ENCODE measurements around the gene TEKT2.

Gene TEKT2

GRCh38 chr1:36055706-36056105, 28.2 kb upstream of the TEKT2 start:
- TF ChIP-seq CTCF (IDR thresholded peaks at IDR 0.05; ENCODE audit: control extremely low read depth, extremely low read depth, low read depth, missing control alignments), result no peak
- POLR2A ChIA-PET, result no interaction called here
- no peak for DNase-seq (ENCODE audit: extremely low spot score)
- CTCF ChIA-PET, result no interaction called here

GRCh38 chr1:36062315-36062714, 21.6 kb upstream of the TEKT2 start:
- no peak for TF ChIP-seq CTCF (IDR thresholded peaks at IDR 0.05; ENCODE audit: control extremely low read depth, extremely low read depth, low read depth, missing control alignments)
- no peak for DNase-seq (ENCODE audit: extremely low spot score)
- ChIA-PET POLR2A (no interaction called here), CTCF (interaction anchor here (1.3 kb wide), 1 partner anchor 37 kb away, joined by 3 read pairs; no protein-coding TSS in a partner anchor)

DNA sequence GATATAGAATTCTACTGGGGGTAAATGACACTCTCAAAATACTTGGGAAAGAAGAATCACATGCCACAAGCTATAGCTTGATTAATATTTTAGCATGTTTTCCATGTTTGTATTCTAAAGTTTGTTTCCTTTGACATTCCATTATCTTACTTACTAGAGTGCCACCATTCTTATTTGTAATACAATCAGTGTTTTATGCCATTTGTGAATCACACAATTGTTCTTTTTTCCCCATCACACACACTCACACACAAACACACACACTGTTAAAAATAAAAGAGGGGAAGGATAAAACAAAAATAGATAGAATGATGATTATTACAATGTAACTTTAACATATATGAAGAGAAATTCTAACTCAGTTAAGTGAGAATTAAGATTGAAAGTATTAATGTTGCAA, 16.0 kb upstream of the TEKT2 start:
- CTCF ChIA-PET, result interaction anchor here (1.4 kb wide), 2 partner anchors 19 to 218 kb away, joined by 3 to 4 read pairs; no protein-coding TSS in a partner anchor
- no peak for DNase-seq (ENCODE audit: extremely low spot score)
- no peak for TF ChIP-seq CTCF (IDR thresholded peaks at IDR 0.05; ENCODE audit: control extremely low read depth, extremely low read depth, low read depth, missing control alignments)
- POLR2A ChIA-PET, result no interaction called here

- CTCF ChIA-PET, result interaction anchor here (1.1 to 1.4 kb wide), 3 partner anchors 19 to 186 kb away, joined by 3 read pairs; partner anchors contain the start of gene AGO1
- TF ChIP-seq CTCF (IDR thresholded peaks at IDR 0.05; ENCODE audit: control extremely low read depth, extremely low read depth, low read depth, missing control alignments), result no peak
- DNase-seq (ENCODE audit: extremely low spot score), result no peak
- POLR2A ChIA-PET, result no interaction called here
Measured at GRCh38 chr1:36068866-36069265, 15.0 kb upstream of the TEKT2 start.

- no peak for DNase-seq (ENCODE audit: extremely low spot score)
- TF ChIP-seq CTCF (IDR thresholded peaks at IDR 0.05; ENCODE audit: control extremely low read depth, extremely low read depth, low read depth, missing control alignments), result no peak
- CTCF ChIA-PET, result no interaction called here
- POLR2A ChIA-PET, result no interaction called here
Measured at GRCh38 chr1:36070349-36070748, 13.5 kb upstream of the TEKT2 start.

- CTCF ChIA-PET, result no interaction called here
- no peak for DNase-seq (ENCODE audit: extremely low spot score)
- no peak for TF ChIP-seq CTCF (IDR thresholded peaks at IDR 0.05; ENCODE audit: control extremely low read depth, extremely low read depth, low read depth, missing control alignments)
- POLR2A ChIA-PET, result no interaction called here
Measured at GRCh38 chr1:36076979-36077573, 6.8 kb upstream of the TEKT2 start.
